AG09319 (cell line): ENCODE data around the gene CCDC197.

ENCODE experiments used
- DNase-seq: peaks from one replicate; pipeline ENCODE4 v3.0.0-alpha.2; 2010; ENCODE audit warnings: low read depth; ENCODE audit errors: extremely low read depth
- TF ChIP-seq, protein P1 (sequence below): IDR thresholded peaks from 2 replicates; pipeline ENCODE4 v1.5.1; 2011; ENCODE audit warnings: low read depth, mild to moderate bottlenecking, inconsistent platforms, low read length, moderate library complexity

The CCDC197 gene

DNA sequence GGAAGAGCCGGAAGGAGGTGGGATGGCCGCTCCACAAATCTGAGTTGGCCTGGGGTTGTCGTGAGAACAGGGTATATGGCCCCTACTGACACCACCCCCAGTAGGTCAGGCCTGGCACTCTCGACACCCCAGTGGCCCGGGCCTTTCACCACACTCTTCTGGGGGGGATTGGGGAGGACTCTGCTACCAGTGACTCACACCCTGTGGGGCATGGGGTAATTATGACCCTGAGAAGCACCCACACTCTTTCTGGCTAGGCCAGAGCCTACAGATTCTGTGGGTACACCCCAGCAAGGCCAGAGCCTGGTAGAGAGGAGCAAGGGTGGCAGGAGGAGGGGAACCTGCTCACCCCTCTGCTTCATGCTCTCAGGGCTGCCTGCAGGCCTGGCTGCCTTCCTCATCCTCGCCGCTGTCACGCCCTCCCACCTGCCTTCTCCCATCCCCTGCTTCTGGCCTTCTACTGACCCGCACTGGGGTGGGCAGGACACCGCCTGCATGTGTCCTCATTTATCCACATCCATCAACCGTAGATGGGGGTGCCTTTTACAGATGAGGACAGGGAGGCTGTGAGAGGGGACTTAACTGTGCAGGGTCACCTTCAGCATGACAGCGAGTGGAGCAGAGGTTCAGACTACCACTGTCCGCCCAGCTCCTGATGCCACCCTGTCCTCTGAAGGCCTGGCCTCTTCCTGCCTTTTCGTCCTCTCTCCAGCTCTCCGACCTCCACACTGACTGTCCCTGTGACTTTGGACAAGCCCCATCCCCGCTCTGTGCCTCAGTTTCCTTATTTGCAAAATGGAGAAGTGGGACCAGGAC is 39.1 kb upstream of the CCDC197 start:
- TF ChIP-seq, protein P1, sequence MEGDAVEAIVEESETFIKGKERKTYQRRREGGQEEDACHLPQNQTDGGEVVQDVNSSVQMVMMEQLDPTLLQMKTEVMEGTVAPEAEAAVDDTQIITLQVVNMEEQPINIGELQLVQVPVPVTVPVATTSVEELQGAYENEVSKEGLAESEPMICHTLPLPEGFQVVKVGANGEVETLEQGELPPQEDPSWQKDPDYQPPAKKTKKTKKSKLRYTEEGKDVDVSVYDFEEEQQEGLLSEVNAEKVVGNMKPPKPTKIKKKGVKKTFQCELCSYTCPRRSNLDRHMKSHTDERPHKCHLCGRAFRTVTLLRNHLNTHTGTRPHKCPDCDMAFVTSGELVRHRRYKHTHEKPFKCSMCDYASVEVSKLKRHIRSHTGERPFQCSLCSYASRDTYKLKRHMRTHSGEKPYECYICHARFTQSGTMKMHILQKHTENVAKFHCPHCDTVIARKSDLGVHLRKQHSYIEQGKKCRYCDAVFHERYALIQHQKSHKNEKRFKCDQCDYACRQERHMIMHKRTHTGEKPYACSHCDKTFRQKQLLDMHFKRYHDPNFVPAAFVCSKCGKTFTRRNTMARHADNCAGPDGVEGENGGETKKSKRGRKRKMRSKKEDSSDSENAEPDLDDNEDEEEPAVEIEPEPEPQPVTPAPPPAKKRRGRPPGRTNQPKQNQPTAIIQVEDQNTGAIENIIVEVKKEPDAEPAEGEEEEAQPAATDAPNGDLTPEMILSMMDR = no peak
- DNase-seq = no peak

DNA sequence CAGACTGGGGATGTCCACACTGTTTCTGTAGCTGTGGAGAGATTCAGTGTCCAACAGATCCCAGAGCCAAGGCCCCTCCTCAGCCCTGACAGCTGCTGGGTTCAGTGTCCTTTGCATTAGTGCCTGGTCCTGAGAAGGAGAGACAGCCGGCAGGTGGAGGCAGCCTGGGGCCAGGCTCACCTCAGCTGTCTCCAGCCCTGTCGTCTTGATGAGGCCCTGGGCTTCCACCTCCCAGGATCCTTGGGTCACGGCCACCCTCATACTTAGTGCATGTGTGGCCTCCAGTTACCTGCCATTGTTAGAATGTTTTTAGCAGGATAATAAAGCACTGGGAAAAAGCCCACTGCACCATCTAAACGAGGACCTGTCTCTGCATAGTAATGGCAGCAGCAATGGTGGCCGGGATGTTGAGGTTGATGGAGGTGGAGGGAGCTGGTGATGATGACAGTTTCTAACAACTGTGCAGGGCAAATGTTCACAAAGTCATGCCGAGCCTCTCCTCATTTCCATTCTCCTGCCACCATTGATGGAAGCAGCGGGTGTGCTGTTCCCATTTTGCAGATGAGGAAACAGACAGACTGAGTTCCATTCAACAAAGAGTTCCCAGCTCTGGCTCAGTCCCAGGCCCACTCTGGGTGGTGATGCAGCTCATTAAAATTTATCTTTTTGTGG is 38.4 kb upstream of the CCDC197 start:
- no peak for DNase-seq
- TF ChIP-seq, protein P1 = no peak

DNA sequence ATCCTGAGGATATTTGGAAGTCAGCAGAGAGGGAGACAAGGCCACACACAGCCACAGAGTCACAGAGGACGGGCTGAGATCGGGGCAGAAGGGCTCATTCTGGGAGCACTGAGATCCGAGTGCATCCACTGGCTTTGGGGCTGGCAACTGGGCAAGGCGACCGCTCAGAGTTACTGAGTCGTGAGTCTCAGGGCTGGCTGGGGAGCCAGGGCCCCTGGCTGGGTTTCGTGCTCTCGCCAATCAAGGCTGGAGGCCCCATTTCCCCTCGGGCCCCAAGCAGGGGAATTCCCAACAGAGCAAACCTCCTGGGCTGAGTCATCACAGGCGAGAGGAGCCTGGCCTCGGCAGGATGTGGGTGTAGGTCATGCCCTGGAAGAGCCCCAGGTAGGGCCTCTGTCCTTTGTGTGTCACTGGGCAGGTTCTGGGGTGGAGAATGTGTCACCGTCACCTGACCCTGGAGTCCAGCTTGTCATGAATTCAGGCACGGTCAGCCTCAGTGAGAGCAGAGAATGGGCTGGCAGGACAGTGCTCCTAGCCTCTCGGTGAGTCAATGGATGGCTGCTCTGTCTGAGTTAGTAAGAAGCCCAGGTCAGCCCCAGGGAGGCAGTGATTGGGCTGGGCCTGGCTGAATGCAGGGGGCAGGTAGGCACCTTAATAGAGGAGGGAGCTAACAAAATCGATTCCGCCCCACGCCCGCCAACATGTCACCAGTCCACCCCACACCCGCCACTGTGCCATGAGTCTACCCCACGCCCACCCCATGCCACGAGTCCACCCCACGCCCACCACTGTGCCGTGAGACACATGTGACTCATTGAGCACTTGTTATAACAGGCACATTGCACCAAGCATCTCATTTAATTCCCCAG is 37.6 kb upstream of the CCDC197 start:
- TF ChIP-seq, protein P1 = no peak
- peak; percentile 40 for DNase-seq

DNA sequence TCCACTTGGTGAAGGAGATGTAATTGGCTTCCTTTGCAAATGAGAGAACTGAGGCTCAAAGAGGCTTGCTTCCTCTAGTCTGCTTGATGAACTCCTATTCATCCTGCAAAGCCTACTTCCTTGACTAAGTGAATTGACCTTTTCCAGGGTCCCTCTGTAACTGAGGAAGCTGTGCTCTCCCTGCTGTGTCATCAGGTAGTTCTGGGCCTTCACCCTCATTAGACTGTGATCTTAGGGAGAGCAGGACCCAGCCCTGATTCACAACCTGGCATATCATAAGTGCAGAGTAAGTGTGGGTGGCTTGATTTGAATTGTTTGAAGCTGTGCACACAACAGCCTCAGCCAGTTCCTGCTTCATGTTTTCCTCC is 37.0 kb upstream of the CCDC197 start:
- no peak for DNase-seq
- TF ChIP-seq, protein P1 = no peak

DNA sequence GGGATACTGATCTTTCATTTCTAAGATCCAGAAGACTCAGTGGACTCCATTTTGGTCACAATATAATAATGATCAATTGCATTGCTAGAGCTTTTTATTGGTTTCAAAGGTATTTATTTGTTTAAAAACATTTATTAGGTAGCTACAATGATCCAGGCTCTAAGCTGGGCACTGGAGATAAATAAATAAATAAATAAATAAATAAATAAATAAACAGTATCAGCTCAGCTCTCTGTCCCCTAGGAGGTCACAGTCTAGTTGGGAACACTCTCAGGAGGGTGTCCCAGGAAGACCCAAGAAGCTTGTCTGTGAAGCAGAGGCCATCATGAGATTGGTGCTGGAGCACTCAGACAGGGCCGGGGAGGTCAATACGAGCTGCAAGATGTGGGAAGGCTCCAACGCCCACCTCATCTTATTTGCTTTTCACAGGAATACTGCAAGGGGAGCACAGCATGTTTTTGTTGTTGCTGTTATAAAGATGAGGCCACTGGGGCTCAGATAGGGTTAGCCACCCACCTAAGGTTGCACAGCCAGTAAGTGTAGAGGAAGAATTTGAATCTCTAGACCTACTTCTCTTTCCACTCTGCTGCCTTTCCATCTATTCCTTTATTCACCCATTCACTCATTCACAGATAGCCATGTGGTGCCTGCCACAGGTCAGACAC is 36.2 kb upstream of the CCDC197 start:
- DNase-seq = no peak
- TF ChIP-seq, protein P1 = no peak

DNA sequence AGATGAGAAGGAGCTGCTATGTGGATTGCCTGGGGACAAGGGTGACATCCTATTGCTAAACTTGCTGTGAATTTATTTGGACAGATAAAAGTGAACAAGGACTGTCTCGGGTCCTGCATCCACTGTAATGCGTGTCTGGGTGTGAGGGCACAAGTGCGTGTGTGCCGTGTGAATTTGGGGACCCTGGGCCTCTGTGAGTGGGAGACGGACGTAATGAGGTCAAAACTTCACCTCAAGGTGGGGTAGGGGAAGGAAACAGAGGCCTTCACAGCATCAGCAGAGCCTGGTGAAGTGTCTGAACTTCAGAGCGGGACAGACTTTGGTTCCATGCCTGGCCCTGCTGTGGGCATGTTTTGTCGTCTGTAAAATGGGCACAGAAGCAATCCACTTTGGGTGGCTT is 35.5 kb upstream of the CCDC197 start:
- TF ChIP-seq, protein P1 = no peak
- DNase-seq = no peak
